Natural killer cell (primary cell): ENCODE measurements around the gene SELENOH. TPM values are rescaled to one million over a fixed set of nuclear protein-coding genes. Genes with fewer than 3 reads are reported as not detected.

ENCODE experiments used
- ATAC-seq, 3 donors: fragments of 150-1000 bp in 2 of 3; fragments of 200-7000 bp in 1 of 3; cut with Tn5 transposase; 1 replicate in 1 of 3; 2 replicates in 2 of 3; pipeline ENCODE4 v1.10.0; 2021; ENCODE audit warnings: mild to moderate bottlenecking in 2 of 3, moderate library complexity in 2 of 3
- DNase-seq, 2 donors: peaks; one replicate each; pipeline versions ENCODE4 v3.0.0 to v3.0.0-alpha.2; 2013 to 2021; ENCODE audit warnings: mixed read lengths in 1 of 2
- H3K27ac ChIP-seq: one replicate; pipeline ENCODE4 v1.5.1; 2013; ENCODE audit warnings: mild to moderate bottlenecking, low read length
- H3K27me3 ChIP-seq: one replicate; pipeline ENCODE4 v1.6.1; 2013; ENCODE audit warnings: low read length; ENCODE audit not compliant: control insufficient read depth, insufficient read depth
- H3K36me3 ChIP-seq: one replicate; pipeline ENCODE4 v1.6.1; 2013; ENCODE audit warnings: low read length; ENCODE audit not compliant: control insufficient read depth, insufficient read depth
- H3K4me1 ChIP-seq: one replicate; pipeline ENCODE4 v1.6.1; 2013; ENCODE audit warnings: low read length; ENCODE audit not compliant: control insufficient read depth, insufficient read depth
- H3K4me3 ChIP-seq: one replicate; pipeline ENCODE4 v1.5.1; 2013; ENCODE audit warnings: low read length
- H3K9me3 ChIP-seq: one replicate; pipeline ENCODE4 v1.6.1; 2013; ENCODE audit warnings: low read length; ENCODE audit not compliant: control insufficient read depth, insufficient read depth
- H3K27ac Mint-ChIP-seq, 2 donors: one replicate each; pipeline ENCODE4 v1.8.0; 2022; ENCODE audit warnings: mild to moderate bottlenecking in 2 of 2, mixed read lengths in 2 of 2, moderate library complexity in 1 of 2
- H3K27me3 Mint-ChIP-seq, 2 donors: one replicate each; pipeline ENCODE4 v1.8.0; 2022; ENCODE audit warnings: low read depth in 2 of 2, mixed read lengths in 2 of 2
- H3K36me3 Mint-ChIP-seq: one replicate; pipeline ENCODE4 v1.8.0; 2022; ENCODE audit warnings: mixed read lengths
- H3K4me1 Mint-ChIP-seq, 2 donors: one replicate each; pipeline ENCODE4 v1.8.0; 2022; ENCODE audit warnings: mixed read lengths in 2 of 2
- H3K4me3 Mint-ChIP-seq: one replicate; pipeline ENCODE4 v1.8.0; 2022; ENCODE audit warnings: mild to moderate bottlenecking, moderate library complexity, mixed read lengths
- H3K9me3 Mint-ChIP-seq, 2 donors: one replicate each; pipeline ENCODE4 v1.8.0; 2022; ENCODE audit warnings: mixed read lengths in 2 of 2
- WGBS: methylation state at CpG from one replicate; pipeline ENCODE4 v1.1.7; 2013; ENCODE audit warnings: missing lambda C conversion rate; ENCODE audit not compliant: insufficient coverage; 5-methylcytosine and 5-hydroxymethylcytosine counted together
- intact Hi-C: fragments of 100-400 bp; cut with micrococcal nuclease; formaldehyde crosslinking; loops from one replicate; pipeline ENCODE4 v1.14.2; 2022
- total RNA-seq, 4 donors: library from RNA; stranded (reverse); fragments of 120-200 nt in 1 of 4; gene quantifications; one replicate each; pipeline versions ENCODE4 v1.2.3 to v1.2.4, GENCODE V29; 2013 to 2022
- TF ChIP-seq, protein P1 (sequence below): fragments of 200-600 bp; IDR thresholded peaks from one replicate; pipeline ENCODE4 v1.8.0; 2022; ENCODE audit warnings: antibody characterized with exemption

SELENOH gene
- total RNA-seq, 3 donors from 2014 or later (not counting 1 experiment from before 2014, with no cell fraction given): 55.3 to 83.3 (median 61.0) TPM

DNA sequence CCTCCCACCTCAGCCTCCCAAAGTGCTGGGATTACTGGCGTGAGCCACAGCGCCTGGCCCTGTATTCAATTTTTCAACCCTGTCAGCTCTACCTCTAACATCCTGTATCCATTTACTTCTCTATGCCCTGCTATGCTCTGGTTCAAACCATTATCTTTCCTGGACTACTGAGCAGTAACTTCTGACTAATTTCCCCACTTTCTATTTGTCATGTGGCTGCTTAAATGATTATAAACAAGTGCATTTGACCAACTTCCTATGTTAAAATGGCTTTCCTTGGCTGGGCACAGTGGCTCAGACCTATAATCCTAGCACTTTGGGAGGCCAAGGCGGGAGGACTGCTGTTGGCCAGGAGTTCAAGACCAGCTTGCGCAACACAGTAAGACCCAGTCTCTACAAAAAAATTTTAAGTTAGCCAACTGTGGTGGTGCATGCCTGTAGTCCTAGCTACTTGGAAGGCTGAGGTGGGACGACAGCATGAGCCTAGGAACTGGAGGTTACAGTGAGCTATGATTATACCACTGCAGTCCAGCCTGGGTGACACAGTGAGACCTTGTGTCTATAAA, 31.4 kb upstream of the SELENOH start:
- Histone ChIP-seq H3K4me3 (no peak overlapping the region), H3K27ac (no peak overlapping the region), H3K36me3 (peaks cover 3% of the 10 kb centered on the region), H3K27me3 (no peaks in the 10 kb centered on the region), H3K9me3 (no peaks in the 10 kb centered on the region), H3K4me1 (peaks cover 19% of the 10 kb centered on the region)
- Mint-ChIP-seq H3K36me3 (no peaks in the 10 kb centered on the region), H3K4me3 (no peak overlapping the region), H3K4me1 (peaks cover 36 to 41% of the 10 kb centered on the region in 2 donors), H3K9me3 (no peaks in the 10 kb centered on the region), H3K27me3 (no peaks in the 10 kb centered on the region), H3K27ac (peak overlapping the region in 1 of 2 donors; percentile 2)
- intact Hi-C loops: loop anchor here (2.0 kb wide), 1 partner anchor 91 kb away; no protein-coding TSS in a partner anchor
- ATAC-seq (no peak), DNase-seq (no peak)
- WGBS: 95% methylated on average over 5 of the region's 5 CpGs
- TF ChIP-seq, protein P1, sequence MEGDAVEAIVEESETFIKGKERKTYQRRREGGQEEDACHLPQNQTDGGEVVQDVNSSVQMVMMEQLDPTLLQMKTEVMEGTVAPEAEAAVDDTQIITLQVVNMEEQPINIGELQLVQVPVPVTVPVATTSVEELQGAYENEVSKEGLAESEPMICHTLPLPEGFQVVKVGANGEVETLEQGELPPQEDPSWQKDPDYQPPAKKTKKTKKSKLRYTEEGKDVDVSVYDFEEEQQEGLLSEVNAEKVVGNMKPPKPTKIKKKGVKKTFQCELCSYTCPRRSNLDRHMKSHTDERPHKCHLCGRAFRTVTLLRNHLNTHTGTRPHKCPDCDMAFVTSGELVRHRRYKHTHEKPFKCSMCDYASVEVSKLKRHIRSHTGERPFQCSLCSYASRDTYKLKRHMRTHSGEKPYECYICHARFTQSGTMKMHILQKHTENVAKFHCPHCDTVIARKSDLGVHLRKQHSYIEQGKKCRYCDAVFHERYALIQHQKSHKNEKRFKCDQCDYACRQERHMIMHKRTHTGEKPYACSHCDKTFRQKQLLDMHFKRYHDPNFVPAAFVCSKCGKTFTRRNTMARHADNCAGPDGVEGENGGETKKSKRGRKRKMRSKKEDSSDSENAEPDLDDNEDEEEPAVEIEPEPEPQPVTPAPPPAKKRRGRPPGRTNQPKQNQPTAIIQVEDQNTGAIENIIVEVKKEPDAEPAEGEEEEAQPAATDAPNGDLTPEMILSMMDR: no peak

DNA sequence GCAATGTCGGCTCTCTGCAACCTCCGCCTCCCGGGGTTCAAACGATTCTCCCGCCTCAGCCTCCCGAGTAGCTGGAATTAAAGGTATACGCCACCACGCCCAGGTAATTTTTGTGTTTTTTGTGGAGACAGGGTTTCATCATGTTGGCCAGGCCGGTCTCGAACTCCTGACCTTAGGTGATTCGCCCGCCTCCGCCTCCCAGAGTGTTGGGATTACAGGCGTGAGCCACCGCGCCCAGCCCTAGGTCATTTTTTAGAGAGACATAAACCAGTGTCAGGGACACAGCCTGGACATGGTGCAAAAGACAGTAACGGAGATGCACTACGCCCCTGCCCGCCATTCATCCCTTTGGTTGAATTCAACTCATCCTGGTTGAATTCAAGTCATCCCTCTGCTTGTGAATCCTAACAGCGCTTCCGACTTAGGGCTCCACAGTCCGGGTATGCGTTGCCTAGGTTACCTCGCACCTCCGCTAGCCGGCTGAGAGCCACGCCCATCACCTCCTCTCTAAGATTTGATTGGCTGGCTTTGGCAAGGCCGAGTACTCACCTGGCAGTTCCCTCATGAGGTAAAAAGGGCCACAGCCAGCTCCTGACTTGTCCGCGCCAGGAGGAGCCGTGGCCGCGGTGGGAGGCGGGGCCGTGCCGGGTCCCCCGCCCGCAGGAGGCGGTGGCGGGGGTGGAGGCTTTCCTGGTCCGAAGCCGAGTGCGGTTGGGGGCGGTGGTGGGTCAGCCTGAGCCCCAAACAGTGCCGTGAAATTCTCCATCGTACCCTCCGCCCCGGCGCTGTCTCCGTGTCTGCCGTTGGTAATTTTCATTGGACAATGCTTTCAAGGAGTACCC, 29.7 kb upstream of the SELENOH start, which contains the start of gene MED19:
MED19 (minus strand) TSS at position 802 of the 842 bp plus-strand sequence; CDS start at position 766, 36 bp downstream.
- no peaks in the 10 kb centered on the region for H3K27me3 ChIP-seq
- H3K4me3 ChIP-seq: peak within 1 kb of the TSS; percentile 72
- peak; percentile 70 to 89 for DNase-seq
- H3K27ac ChIP-seq: peak within 1 kb of the TSS; percentile 73
- Mint-ChIP-seq H3K27ac (peak within 1 kb of the TSS; percentile 93 to 94), H3K36me3 (no peaks in the 10 kb centered on the region), H3K9me3 (no peaks in the 10 kb centered on the region), H3K4me3 (peak within 1 kb of the TSS; percentile 96), H3K4me1 (peaks cover 36 to 41% of the 10 kb centered on the region in 2 donors), H3K27me3 (no peaks in the 10 kb centered on the region)
- TF ChIP-seq, protein P1: no peak
- intact Hi-C loops: loop anchor here (1.0 to 2.0 kb wide), 7 partner anchors 30 to 867 kb away; partner anchors contain the start of genes CLP1, SELENOH, TIMM10 and ZFP91
- H3K36me3 ChIP-seq: no peaks in the 10 kb centered on the region
- H3K4me1 ChIP-seq: peaks cover 19% of the 10 kb centered on the region
- 13% methylated on average over 51 of the region's 51 CpGs for WGBS
- ATAC-seq: peak; percentile 32 to 53 (median 43)
- no peaks in the 10 kb centered on the region for H3K9me3 ChIP-seq

- under 1% methylated on average over 50 of the region's 53 CpGs for WGBS
- Mint-ChIP-seq H3K36me3 (no peaks in the 10 kb centered on the region), H3K4me3 (peak within 1 kb of the TSS; percentile 96), H3K4me1 (peaks cover 36 to 41% of the 10 kb centered on the region in 2 donors), H3K27me3 (no peaks in the 10 kb centered on the region), H3K27ac (peak within 1 kb of the TSS; percentile 93 to 94), H3K9me3 (no peaks in the 10 kb centered on the region)
- Histone ChIP-seq H3K4me3 (peak within 1 kb of the TSS; percentile 72), H3K4me1 (peaks cover 19% of the 10 kb centered on the region), H3K36me3 (no peaks in the 10 kb centered on the region), H3K27ac (peak within 1 kb of the TSS; percentile 73), H3K27me3 (no peaks in the 10 kb centered on the region), H3K9me3 (no peaks in the 10 kb centered on the region)
- TF ChIP-seq, protein P1: no peak
- ATAC-seq: peak; percentile 88 to 96 (median 89)
- intact Hi-C loops: loop anchor here (1.0 to 2.0 kb wide), 6 partner anchors 29 to 866 kb away; partner anchors contain the start of genes CLP1, SELENOH, TIMM10 and ZFP91
- peak; percentile 86 to 96 for DNase-seq
Measured at GRCh38 chr11:57712256-57713150, 28.8 kb upstream of the SELENOH start, which contains the start of gene TMX2. TMX2 (plus strand) TSS chr11:57712593; CDS start chr11:57712619, 26 bp downstream.
